Panc1 (cell line): ENCODE measurements around the gene MFAP3.

Experiments used
- CTCF ChIP-seq: fragments of 450-650 bp; IDR thresholded peaks from 2 replicates; pipeline ENCODE4 v1.5.1; 2017; ENCODE audit warnings: mild to moderate bottlenecking
- POLR2AphosphoS5 ChIP-seq: IDR thresholded peaks from 2 replicates; pipeline ENCODE4 v1.6.1; 2012; ENCODE audit warnings: mild to moderate bottlenecking, low read depth, low read length, moderate library complexity
- REST ChIP-seq, 2 experiments: IDR thresholded peaks; 2 replicates each; pipeline ENCODE4 v1.6.1; 2011 to 2012; ENCODE audit warnings: low read depth in 2 of 2, control low read depth in 1 of 2, low read length in 1 of 2, mild to moderate bottlenecking in 1 of 2, moderate library complexity in 1 of 2; ENCODE audit not compliant: insufficient read depth in 1 of 2
- TCF7L2 ChIP-seq: IDR thresholded peaks from 2 replicates; pipeline ENCODE4 v1.6.1; 2011; ENCODE audit warnings: mild to moderate bottlenecking, low read depth, low read length, inconsistent platforms

GRCh38 chr5:154060606-154061005 is 21.8 kb downstream of the MFAP3 start:
- TF ChIP-seq CTCF = no peak
- TF ChIP-seq POLR2AphosphoS5 = no peak
- no peak for TF ChIP-seq TCF7L2
- no peak for TF ChIP-seq REST (IDR thresholded peaks at IDR 0.05; ENCODE audit: insufficient read depth in 1 of 2, low read depth in 2 of 2, low read length in 1 of 2)
